ENCODE data around the gene NCEH1. TPM values are rescaled to one million over a fixed set of nuclear protein-coding genes. Genes with fewer than 3 reads are reported as not detected.
"Not testable (repeated sequence)": the region's sequence is repeated elsewhere in the genome, so short reads cannot be mapped to it uniquely, and the experiment has no call there.

The NCEH1 gene
- 10 to 100 TPM in 1 of 2 donors, 1 to 10 TPM in 1; 7.1 to 22.7 TPM for total RNA-seq

DNA sequence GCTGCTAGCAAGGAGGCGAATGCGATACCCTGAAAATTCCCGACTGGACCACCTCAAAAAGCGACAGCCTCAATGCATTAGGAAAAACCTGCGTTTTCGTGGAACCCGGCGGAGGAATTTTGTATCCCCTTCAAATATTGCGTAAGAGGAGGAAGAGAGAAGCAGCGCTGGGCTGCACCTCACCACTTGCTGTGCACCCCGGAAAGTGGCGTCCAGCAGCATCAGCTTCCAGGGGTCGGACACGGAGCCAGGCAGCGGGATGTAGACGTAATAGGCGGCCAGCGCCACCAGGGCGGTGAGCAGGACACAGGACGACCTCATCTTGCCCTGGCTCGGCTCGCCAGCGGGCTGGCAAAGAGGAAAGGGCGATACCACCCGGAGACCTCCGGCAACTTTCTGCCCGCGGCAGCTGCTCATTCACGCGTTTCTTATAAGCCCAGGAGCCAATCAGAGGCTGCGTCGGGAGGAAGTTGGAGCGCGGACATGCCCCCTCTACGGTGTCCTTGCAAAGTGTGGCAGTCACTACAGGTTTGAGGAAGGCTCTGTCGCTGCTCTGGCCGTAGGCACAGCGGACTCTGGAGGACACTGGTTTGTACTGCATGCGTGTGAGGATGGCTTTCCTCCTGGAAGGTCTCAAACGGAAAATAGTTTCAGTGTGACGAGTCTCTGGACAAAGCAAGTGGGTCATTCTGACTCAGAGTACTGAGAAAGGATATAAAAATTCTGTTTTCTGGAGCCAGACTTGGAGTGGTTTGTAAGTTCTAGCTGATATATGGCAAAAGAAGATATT is at the start of gene NCEH1:
Gene NCEH1 (minus strand): TSS at position 404 of the 790 bp plus-strand sequence. CDS start 83 bp downstream, at position 321.
- DNase-seq (ENCODE audit: low spot score) = peak; percentile 81
- H3K9me3 ChIP-seq = no peaks in the 10 kb centered on the region
- H3K36me3 ChIP-seq = no peaks in the 10 kb centered on the region
- H3K27me3 ChIP-seq (replicated peaks; ENCODE audit: insufficient read depth) = no peaks in the 10 kb centered on the region
- H3K4me3 ChIP-seq = peak within 1 kb of the TSS; percentile 91
- peaks cover 18 to 30% of the 10 kb centered on the region in 2 donors for H3K4me1 ChIP-seq (ENCODE audit: control insufficient read depth in 1 of 2, low read depth in 2 of 2)
- peak within 1 kb of the TSS; percentile 89 to 91 for H3K27ac ChIP-seq
- ATAC-seq (ENCODE audit: insufficient number of reproducible peaks, low FRiP score, low read depth) = peak; percentile 97
- TF ChIP-seq, protein P1, sequence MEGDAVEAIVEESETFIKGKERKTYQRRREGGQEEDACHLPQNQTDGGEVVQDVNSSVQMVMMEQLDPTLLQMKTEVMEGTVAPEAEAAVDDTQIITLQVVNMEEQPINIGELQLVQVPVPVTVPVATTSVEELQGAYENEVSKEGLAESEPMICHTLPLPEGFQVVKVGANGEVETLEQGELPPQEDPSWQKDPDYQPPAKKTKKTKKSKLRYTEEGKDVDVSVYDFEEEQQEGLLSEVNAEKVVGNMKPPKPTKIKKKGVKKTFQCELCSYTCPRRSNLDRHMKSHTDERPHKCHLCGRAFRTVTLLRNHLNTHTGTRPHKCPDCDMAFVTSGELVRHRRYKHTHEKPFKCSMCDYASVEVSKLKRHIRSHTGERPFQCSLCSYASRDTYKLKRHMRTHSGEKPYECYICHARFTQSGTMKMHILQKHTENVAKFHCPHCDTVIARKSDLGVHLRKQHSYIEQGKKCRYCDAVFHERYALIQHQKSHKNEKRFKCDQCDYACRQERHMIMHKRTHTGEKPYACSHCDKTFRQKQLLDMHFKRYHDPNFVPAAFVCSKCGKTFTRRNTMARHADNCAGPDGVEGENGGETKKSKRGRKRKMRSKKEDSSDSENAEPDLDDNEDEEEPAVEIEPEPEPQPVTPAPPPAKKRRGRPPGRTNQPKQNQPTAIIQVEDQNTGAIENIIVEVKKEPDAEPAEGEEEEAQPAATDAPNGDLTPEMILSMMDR (IDR thresholded peaks at IDR 0.05) = peak; percentile 82

DNA sequence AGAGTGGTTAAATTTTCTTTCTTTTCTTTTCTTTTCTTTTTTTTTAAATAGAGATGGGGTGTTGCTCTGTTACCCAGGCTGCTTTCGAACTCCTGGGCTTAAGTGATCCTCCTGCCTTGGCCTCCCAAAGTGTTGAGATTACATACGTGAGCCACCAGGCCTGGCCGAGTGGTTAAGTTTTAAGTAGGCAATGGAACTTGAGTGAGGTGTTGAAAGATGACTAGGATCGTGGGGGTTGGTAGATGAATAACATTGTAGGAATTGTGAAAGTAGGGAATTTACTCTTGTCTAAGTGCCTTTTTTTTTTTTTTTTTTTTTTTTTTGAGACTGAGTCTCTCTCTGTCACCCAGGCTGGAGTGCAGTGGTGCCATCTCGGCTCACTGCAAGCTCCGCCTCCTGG is 49.5 kb upstream of the NCEH1 start:
- not testable (repeated sequence) for H3K36me3 ChIP-seq; DNase-seq (ENCODE audit: low spot score); H3K9me3 ChIP-seq; H3K4me1 ChIP-seq (ENCODE audit: control insufficient read depth in 1 of 2, low read depth in 2 of 2); H3K27me3 ChIP-seq (replicated peaks; ENCODE audit: insufficient read depth); ATAC-seq (ENCODE audit: insufficient number of reproducible peaks, low FRiP score, low read depth); H3K27ac ChIP-seq; H3K4me3 ChIP-seq

GRCh38 chr3:172753125-172753524 is 42.3 kb upstream of the NCEH1 start:
- Histone ChIP-seq H3K9me3 (no peaks in the 10 kb centered on the region), H3K27ac (no peak overlapping the region), H3K4me1 (ENCODE audit: control insufficient read depth in 1 of 2, low read depth in 2 of 2) (peaks cover 7 to 14% of the 10 kb centered on the region in 2 donors), H3K27me3 (replicated peaks; ENCODE audit: insufficient read depth) (no peaks in the 10 kb centered on the region), H3K4me3 (no peak overlapping the region), H3K36me3 (no peaks in the 10 kb centered on the region)
- TF ChIP-seq, protein P1 (IDR thresholded peaks at IDR 0.05) = no peak
- DNase-seq (ENCODE audit: low spot score) (no peak), ATAC-seq (ENCODE audit: insufficient number of reproducible peaks, low FRiP score, low read depth) (no peak)

DNA sequence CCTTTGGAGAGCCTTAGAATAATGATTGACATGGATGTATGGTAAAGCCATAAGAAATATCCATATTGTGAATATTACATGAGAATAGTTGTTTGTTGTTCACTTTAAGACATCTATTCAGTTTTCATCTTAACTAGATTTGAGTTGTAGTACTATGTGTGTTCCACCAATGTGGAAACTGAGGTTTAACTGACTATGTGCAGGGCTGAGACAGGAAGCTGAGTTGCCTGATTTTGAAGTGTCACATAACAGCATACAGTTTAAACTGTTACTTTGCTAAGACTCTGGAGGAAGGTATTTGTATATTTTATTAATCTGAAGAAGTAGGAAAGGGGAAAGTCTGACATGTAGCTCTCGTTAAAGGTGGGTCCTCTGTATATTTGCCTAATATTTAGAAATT is 41.8 kb upstream of the NCEH1 start:
- Histone ChIP-seq H3K9me3 (no peaks in the 10 kb centered on the region), H3K27ac (no peak overlapping the region), H3K27me3 (replicated peaks; ENCODE audit: insufficient read depth) (no peaks in the 10 kb centered on the region), H3K36me3 (no peaks in the 10 kb centered on the region), H3K4me1 (ENCODE audit: control insufficient read depth in 1 of 2, low read depth in 2 of 2) (peaks cover 7 to 14% of the 10 kb centered on the region in 2 donors), H3K4me3 (no peak overlapping the region)
- ATAC-seq (ENCODE audit: insufficient number of reproducible peaks, low FRiP score, low read depth) (no peak), DNase-seq (ENCODE audit: low spot score) (no peak)
- TF ChIP-seq, protein P1 (IDR thresholded peaks at IDR 0.05) = no peak

DNA sequence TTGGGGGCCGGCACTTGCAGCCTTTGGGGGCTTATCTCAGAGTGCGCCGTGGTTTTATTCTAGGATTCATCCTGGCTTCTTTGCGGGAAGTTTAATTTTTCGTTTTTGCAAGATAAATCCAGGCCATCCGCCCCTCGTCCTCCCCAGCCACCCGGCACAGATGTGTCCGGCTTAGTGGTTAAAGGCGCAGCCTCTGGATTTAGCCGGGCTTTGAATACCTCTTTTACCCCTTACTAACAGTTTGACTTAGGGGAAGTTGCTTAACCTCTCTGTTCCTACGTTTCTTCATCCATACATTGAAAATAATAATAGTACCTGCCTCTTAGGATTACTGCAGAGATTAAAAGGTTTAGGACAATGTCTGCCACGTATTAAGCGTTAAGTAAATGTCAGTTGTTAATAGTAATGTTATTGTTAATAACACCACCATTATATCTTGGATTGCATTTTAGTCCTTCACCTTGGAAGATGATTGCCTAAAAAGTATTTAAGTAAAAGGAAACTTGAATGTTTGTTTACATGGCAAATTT is 40.4 kb upstream of the NCEH1 start:
- Histone ChIP-seq H3K27me3 (replicated peaks; ENCODE audit: insufficient read depth) (no peaks in the 10 kb centered on the region), H3K27ac (no peak overlapping the region), H3K36me3 (no peaks in the 10 kb centered on the region), H3K4me1 (ENCODE audit: control insufficient read depth in 1 of 2, low read depth in 2 of 2) (peaks cover 7 to 14% of the 10 kb centered on the region in 2 donors), H3K9me3 (no peaks in the 10 kb centered on the region), H3K4me3 (peak overlapping the region; percentile 71)
- TF ChIP-seq, protein P1 (IDR thresholded peaks at IDR 0.05) = no peak
- ATAC-seq (ENCODE audit: insufficient number of reproducible peaks, low FRiP score, low read depth) (no peak), DNase-seq (ENCODE audit: low spot score) (no peak)
